GM18511 (cell line): ENCODE results near the gene MED23.
"Not testable (repeated sequence)": the region's sequence is repeated elsewhere in the genome, so short reads cannot be mapped to it uniquely, and the experiment has no call there.

Source experiments
- ATAC-seq: cut with Tn5 transposase; IDR thresholded peaks from one replicate; pipeline ENCODE4 v1.9.1; 2021; ENCODE audit warnings: mild to moderate bottlenecking, moderate library complexity; ENCODE audit not compliant: unreplicated experiment

Gene MED23

DNA sequence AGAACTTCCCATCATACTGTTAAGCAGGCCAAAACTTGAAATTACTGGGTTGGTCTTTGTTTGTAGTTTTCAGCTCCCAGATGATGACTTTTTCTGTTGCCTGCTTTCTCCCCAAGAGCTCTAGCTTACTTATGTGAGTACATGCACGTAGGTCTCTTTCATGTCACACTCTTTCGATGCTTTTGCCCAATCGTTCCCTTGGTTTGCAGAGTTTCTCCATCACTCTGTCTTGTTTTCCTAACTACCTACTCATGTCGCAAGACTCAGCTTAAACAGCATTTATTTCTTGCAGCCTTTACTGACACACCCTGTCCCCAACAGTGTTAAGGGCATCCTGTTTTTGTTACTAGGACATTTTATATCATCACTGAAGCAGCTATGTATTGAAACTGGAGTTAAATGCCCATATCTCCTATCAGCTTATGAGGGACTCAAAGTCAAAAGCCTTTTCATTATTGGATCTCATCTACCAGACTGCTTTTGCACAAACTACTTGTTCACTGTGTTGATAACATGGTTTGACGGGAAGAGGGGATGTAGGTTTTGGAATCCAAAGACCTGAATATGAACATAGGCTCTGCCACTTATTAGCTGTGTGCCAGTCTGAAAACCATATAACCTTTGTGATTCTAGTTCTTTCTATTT is 52.1 kb downstream of the MED23 start:
- no peak for ATAC-seq

DNA sequence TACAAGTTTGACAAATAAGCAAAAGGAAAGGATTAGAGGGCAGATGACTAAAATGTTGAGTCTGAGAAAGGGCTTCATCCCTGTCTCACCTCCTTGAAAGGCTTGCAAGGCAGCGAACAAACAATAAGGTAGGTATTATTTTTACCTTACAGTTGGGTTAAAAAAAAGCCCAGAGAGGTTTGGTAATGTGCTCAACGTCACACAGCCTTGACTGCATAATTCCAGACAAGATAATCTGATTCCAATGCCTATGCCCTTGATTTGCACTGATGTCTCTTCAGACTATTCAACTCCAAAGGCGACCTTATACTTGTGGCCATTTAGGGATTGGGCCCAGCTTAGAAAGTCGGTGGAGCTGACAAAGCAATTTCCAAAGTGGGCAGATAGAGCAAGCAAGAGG is 53.4 kb downstream of the MED23 start:
- no peak for ATAC-seq

DNA sequence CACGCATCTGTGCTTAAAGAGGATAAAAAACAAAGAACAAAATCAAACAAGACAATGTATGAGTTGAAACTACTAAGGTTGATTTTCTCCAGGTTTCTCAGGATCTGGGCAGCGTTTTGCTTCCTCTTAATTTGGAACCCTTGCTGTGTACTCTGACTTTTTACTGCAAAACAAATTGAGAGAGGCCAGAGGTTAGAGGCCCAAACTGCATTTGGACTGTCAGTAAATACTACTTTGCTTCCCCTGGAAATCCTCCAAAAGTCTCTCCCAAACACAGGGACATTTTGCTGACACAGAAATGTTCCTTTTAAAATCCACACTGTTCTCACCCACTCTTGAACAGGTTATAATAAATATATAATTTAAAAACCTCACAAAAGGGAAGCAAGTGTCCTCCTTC is 53.9 kb downstream of the MED23 start:
- ATAC-seq = no peak

DNA sequence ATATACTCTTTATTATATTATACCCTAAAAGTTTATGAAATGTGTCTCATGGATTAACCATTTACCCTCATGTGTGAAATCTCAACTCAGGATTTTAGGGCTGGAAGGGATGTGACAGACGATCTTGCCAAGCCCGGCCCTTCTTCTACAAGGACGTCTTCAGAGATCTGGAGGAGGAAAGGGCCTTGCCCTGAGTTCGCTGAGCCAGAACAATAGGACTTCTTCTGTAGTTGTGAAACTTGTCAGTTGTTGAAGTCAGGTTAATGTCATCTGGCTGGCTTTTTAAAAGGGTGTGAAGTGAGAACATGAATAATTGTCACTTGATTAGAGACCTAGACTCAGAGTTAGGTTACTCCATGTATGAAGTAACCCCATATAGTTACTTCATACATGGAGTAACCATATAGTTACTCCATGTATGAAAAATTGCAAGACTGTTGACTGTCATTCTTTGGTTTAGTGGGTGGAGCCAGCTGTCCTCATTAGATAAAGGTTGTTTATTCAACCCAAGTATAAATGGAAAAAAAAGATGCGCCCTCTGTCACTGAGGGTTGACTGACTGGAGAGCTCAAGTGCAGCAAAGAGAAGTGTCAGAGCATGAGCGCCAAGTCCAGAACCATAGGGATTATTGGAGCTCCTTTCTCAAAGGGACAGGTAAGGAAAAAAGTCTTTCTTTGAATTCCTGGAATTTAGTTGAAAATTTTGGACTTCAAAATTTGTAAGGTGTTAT is 55.2 kb downstream of the MED23 start, which contains the start of gene ARG1:
ARG1 (plus strand) TSS at position 541 of the 730 bp plus-strand sequence; CDS start at position 598, 57 bp downstream.
- no peak for ATAC-seq

DNA sequence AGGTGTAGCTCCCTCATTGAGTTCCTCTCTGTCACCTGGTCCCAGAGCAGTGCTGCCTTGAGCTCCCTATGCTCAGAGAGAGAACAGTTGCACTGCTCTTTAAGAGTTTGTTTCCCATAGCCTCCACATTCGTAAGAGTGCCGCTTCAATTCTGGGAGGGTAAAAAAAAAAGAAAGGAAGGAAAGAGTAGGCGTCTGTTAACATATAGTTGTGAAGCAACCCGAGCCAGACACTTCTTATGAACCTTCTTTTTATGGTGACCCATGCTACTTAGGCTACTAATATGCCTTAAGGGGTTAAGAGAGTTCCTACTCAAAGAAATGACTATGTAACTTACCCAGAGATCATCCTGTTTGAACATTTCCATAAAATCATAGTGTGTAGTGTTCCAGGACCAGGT is 59.3 kb downstream of the MED23 start:
- ATAC-seq = no peak

DNA sequence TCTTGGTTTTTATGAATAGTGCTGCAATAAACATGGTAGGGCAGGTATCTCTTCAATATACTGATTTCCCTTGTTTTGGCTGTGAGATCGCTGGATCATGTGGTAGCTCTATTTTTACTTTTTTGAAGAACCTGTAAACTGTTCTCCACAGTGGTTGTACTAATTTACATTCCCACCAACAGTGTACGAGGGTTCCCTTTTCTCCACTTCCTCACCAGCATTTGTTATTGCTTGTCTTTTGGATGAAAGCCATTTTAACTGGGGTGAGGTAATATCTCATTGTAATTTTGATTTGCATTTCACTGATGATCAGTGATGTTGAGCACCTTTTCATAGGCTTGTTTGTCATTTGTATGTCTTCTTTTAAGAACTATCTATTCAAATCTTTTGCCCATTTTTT is 63.0 kb downstream of the MED23 start:
- no peak for ATAC-seq

DNA sequence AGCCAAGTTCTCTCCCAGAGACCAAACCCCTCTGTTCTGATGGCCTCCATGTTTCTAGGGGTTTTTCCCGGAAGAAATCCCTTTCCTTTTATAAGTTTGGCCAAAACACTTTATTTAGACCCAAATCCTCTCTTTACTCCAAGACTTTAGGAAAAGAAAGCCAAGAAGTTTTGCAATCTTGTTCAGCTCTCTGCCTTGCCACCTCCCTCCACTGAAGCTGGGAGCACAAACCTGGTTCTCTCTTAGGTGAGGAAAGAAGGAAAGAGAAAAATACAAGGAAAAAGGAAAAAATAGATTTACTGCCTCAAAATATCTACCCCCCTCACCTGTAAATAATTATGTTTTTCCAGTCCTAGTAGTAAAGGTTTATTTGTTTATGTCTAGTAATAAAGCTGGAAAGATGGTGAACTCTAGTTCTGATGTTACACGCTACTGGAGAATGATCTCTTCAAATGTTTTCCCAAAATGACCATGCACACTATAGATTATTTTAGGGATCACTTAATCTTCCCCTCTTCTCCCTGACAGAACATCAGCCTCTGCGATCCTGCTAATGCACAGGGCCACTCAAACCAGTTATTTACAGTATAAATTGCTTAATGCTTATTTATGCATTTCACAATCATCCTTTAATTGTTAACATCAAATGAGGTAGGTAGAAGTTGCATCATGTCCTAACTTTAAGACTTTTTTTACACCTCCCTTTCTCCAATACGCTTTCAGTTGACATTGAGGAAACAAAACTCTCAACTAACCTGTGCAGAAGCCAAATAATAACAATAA is 65.9 kb downstream of the MED23 start:
- ATAC-seq = no peak

DNA sequence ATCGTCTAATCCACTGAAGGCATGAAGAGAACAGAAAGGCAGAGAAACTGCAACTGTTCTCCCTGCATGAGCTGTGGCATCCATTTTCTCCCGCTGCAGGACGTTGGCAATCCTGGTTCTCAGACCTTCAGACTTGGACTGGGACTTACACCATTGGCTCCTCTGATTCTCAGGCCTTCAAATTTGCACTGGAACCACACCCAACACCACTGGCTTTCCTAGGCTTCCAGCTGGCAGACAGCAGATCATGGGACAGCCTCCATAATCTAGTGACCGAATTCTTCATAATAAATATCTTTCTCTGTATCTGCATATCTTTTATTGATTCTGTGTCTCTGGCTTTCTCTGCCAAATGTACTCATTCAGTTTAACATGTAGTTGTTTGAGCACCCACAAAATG is 69.1 kb downstream of the MED23 start:
- no peak for ATAC-seq

DNA sequence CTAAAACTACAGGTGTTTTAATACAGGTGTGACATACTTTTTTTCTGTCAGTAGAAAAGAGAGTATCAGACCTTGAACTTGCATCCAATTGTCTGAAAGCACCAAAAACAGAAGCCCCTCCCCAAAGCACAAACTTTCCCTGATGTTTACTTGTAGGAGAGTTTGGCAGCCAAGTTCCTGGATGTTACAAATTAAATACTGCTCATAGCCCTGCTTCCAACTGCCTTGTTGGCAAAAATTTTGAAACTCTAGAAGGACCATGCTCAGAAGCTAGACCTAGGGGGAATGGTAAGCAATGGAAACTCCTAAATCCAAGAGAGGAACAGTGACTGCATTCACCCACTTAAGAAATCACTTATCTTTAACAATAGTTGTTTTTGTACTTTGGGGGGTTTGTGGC is 72.0 kb downstream of the MED23 start:
- ATAC-seq = no peak

DNA sequence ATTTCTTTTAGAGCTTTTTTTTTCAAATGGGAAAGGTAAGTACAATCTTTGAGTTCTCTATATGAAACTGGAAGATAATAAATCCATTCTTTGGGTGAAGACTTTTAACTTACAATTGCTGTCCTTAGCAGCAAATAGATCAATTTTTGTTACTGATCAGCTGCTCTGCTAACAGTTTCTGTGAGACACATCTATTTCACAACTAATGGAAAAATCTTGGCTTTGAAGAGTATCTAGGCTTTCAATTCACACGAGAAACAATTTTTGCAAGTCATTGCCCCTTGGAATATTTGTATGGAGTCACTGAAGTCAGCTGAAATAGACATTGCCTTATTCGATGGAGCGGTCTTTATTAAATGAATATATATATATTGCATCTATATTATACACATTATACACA is 75.5 kb downstream of the MED23 start:
- ATAC-seq = no peak

DNA sequence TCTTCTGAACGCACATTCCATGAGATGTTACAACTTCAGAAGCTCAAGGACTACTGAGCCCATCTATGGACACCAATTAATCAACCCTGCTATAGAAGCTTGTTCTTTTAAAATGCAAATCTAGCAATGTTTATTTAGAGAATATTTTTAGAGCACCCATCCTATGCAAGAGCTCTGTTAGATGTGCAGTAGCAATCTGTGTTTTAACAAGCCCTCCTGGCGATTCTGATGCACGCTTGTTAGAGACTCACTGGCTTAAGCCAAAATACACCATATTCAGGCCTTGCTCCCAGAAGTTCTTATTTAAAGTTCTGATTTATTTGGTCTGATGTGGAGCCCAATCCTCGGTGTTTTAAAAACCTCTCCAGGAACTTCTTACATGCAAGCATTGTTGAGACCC is 76.1 kb downstream of the MED23 start:
- ATAC-seq = no peak

DNA sequence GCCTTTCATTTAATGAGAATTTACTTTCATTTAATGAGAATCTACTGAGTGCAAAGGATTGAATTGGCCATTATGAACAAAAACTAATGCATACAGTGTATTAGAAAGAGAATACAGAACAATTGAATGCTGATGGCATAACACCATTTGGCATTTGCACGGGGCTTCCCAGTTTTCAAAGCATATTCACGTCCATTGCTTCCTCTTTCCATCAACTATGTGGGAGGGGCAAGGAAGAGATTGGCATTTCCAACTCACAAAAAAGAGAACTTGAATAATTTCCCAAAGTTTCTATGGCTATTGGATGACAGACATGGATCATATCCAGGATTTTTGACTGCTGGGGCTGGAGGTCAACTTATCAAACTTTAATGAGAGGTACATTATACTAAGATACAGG is 78.2 kb downstream of the MED23 start:
- ATAC-seq = no peak

DNA sequence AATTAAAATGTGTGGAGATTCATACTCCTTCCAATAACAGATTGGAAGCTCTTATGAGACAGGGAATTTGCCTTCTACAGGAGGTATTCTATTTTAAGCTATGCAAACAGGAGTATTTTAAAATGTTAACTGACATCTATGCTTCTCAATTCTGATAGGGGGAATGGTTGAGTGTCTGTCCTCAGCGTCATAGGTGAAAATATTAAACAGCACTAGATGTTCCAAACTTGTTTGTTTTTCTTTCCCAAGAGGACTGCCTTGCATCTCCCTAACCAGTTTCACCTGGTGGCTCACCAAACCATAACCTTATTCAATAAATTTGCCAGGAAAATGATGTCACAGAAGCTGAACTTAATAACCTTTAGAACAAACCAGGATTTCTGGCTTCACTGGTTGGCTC is 79.6 kb downstream of the MED23 start:
- no peak for ATAC-seq

DNA sequence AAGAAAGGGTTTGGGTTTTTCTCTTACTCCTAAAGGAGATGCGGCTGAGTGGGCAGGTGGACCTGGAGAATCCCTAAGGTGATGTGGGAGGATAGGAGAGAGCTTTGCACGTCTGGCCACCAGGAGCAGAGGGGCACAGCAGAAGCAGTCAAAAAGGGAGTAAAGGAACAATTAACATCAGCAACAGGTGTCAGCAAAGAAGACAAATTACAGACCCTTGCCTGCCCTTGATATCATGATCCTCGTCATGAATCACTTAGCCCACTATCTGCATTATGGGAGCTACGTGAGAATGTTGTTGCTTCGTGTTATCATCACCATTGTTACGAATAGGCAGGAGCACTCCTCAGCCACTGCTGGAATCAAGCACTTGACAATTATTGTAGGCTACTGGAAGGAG is 80.6 kb downstream of the MED23 start:
- no peak for ATAC-seq

DNA sequence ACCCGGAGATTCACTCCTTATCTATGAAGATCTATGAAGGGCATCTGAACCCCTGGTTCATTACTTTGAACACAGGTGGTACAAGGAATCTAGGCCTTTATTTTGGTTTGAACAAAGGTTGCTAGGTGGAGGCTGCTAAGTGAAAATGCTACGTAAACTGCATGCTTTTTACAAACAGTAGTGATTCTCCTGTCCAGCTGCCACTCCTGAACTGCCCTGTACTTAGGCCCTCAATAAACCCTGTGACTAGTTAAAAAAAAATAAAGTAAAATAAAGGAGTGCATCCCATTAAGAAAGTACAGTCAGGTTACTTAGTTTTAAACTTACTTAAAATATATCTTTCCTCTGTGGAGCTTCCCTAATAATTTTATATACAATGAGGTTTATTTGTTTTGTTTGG is 82.7 kb downstream of the MED23 start:
- no peak for ATAC-seq

DNA sequence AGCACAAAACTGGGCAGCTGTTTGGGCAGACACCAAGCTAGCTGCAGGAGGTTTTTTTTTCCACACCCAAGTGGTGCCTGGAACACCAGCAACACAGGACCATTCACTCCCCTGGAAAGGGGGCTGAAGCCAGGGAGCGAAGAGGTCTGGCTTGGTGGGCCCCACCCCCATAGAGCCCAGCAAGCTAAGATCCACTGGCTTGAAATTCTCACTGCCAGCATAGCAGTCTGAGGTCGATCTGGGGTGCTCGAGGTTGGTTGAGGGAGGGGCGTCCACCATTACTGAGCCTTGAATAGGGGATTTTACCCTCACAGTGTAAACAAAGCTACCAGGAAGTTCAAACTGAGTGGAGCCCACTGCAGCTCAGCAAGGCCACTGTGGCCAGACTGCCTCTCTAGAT is 89.4 kb downstream of the MED23 start:
- not testable (repeated sequence) for ATAC-seq

DNA sequence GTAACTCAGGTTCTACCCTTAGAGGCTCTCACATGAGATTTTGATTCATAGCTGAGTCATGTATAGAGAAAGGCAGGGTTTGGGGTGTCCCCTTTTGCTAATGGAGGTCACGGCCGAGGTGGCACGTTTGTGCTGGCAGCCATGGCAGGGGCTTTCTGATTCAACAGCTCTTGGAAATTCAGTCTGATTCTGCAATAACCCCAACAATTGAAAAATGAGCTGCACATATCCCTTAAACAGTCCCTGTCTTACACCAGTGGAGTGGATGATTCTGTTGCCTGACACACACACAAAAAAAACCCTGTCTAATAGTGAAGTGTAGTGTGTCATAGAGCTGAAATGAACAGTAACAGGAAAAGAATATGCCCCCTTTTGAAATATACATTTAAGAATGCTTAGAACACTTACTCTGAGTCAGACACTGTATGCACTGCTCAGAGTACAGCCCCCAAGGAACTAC is 95.4 kb downstream of the MED23 start:
- peak; percentile 95 for ATAC-seq

DNA sequence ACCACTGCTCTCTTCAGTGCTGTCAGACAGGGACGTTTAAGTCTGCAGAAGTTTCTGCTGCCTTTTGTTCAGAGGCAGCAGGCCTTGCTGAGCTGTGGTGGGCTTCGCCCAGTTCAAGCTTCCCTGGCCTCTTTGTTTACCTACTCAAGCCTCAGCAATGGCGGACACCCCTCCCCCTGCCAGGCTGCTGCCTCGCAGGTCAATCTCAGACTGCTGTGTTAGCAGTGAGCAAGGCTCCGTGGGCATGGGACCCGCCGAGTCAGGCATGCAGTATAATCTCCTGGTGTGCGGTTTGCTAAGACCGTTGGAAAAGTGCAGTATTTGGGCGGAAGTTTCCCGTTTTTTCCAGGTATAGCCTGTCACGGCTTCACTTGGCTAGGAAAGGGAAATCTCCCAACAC is 96.4 kb downstream of the MED23 start:
- not testable (repeated sequence) for ATAC-seq

DNA sequence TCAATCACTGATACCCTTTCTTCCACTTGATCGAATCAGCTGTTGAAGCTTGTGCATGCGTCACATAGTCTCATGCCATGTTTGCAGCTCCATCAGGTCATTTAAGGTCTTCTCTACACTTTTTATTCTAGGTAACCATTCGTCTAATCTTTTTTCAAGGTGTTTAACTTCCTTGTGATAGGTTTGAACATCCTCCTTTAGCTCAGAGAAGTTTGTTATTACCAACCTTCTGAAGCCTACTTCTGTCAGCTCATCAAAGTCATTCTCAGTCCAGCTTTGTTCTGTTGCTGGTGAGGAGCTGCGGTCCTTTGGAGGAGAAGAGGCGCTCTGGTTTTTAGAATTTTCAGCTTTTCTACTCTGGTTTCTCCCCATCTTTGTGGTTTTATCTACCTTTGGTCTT is 97.1 kb downstream of the MED23 start:
- ATAC-seq = not testable (repeated sequence)

DNA sequence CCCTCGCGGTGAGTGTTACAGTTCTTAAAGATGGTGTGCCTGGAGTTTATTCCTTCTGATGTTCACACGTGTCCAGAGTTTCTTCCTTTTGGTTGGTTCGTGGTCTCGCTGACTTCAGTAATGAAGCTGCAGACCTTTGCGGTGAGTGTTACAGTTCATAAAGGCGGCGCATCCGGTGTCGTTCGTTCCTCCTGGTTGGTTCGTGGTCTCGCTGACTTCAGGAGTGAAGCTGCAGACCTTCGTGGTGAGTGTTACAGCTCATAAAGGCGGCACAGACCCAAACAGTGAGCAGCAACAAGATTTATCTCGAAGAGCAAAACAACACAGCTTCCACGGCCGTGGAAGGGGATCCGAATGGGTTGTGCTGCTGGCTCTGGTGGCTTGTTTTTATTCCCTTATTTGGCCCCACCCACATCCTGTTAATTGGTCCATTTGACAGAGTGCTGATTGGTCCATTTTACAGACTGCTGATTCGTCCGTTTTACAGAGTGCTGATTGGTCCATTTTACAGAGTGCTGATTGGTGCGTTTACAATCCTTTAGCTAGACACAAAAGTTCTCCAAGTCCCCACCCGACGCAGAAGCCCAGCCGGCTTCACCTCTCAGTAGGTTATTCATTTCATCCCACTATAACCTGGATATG is 103.2 kb downstream of the MED23 start:
- no peak for ATAC-seq

DNA sequence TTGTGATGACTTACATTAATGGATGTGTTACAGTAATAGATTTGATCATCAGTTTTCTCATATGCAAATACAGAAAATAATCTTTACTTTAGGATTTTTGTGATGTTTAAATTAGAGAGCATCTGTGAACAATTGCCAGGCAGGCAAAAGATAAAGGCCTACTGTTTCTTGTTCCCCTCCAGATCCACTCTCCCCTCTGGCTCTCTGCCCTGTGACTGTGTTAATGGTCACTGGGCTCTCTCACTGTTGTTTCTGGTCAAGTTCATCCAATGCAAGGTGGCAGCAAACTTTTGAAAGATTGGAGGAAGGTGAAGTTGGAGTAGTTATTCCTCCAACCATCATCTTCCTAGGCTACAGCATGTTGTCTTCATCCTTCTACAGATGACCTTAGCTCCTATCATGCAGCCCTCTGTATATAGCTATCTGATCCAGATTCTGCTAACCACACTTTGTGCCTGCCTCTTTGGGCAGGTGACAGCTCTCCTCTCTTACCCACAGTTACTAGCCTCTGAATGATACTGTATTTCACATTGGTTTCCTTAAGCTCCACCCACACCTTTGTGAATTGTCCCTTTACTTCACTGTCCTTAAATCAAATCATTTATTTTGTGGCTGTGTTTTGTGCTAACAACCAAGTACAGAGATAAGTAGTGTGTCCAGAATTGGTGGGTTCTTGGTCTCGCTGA is 103.9 kb downstream of the MED23 start:
- no peak for ATAC-seq
